GM19238 (cell line): ENCODE results near the gene AP5Z1.

Source experiments
- DNase-seq: peaks from one replicate; pipeline ENCODE4 v3.0.0; 2011; ENCODE audit warnings: low spot score; ENCODE audit not compliant: insufficient read length

The AP5Z1 gene

DNA sequence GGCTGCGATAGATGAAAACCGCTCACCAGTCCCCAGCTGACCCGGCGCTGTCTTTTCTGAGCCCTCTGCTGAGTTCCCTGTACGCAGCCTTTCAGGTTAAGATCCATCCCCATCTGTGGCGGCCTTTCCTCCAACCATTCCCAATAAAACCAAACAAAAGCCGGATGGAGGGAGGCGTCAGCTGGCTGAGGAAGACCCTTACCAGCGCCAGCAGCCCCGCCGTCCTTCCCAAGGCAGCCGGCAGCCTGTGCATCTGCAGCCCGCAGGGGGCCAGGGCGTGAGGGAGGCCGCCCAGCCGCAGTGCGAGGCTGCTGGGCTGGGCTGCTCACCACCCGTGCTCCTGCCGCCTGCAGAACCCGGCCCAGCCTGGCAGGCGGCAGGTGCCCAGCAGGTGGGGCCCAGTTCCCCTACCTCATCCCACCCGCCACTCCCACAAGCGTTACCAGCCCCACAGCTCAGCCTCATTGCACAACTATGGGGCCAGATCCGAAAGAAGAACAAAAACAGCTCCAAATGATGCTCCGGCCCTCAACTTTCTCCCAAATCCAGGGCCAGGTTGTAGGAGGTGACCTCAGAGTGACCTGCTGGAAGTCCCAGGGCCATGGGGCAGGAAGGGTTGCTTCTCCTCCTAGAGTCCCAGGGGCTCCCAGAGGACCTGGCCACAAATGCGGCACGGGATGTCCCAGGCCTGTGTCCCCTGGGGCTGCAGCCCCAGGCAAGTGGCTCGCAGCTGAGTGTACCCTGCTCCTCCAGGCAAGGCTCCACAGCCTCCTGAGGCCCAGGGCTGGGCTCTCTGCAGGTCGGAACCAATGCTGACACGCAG, 62.6 kb downstream of the AP5Z1 start:
- no peak for DNase-seq

DNA sequence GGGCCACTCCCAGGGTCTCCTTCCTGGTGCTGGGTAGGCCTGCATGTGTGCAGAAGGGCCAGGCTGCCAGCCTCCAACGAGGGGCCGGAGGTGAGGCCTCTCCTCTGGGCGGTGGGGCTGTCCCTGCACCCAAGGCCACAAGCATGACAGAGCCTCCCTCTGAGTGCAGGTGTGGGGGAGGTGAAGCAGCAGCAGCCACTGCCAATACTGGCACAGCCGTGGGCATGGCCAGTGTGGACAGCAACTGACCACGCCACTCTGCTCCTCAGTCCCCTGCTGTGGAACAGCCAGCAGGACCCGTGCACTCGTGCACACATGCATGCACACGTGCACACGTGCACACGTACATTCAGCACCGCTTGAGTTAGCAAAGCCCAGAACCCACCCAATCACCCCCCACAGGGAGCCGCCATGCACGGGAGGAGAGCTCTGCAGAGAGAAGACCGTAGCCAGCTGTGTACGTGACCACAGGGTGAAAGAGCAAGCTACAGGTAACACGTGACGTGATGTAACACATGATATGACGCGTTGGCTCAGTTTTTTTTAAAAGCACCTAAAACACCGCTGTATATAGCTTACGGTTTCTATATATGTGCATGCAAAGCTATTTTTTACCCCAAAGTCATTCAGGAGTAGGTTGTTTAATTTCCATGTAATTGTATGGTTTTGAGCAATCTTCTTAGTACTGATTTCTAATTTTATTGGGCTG, 63.4 kb downstream of the AP5Z1 start:
- DNase-seq = no peak

DNA sequence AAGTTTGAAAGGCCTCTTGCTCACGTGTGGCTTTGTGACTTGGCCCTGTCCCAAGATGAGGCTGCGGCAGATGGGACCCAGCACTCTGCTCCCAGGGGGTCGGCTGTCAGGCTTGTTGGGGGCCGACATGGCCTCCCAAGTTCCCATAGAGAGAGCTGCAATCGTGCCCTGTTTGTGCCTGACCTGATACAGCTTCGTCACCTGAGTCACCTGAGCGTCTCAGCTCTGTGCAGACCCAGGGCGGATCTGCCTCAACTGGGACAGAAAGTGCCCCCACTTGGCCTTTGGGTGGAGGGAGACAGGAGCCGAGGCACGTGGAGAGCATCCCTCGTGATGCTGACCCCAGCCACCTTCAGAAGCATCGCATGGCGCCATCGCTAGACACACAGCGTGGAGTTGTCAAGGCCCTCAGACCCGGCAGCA, 64.7 kb downstream of the AP5Z1 start:
- DNase-seq = no peak
